HG02852 (cell line): Measurements from ENCODE around the gene CYP11A1.

Experiments used
- ATAC-seq: cut with Tn5 transposase; IDR thresholded peaks from one replicate; pipeline ENCODE4 v1.9.1; 2021; ENCODE audit warnings: mild to moderate bottlenecking, moderate library complexity; ENCODE audit not compliant: unreplicated experiment

The CYP11A1 gene

DNA sequence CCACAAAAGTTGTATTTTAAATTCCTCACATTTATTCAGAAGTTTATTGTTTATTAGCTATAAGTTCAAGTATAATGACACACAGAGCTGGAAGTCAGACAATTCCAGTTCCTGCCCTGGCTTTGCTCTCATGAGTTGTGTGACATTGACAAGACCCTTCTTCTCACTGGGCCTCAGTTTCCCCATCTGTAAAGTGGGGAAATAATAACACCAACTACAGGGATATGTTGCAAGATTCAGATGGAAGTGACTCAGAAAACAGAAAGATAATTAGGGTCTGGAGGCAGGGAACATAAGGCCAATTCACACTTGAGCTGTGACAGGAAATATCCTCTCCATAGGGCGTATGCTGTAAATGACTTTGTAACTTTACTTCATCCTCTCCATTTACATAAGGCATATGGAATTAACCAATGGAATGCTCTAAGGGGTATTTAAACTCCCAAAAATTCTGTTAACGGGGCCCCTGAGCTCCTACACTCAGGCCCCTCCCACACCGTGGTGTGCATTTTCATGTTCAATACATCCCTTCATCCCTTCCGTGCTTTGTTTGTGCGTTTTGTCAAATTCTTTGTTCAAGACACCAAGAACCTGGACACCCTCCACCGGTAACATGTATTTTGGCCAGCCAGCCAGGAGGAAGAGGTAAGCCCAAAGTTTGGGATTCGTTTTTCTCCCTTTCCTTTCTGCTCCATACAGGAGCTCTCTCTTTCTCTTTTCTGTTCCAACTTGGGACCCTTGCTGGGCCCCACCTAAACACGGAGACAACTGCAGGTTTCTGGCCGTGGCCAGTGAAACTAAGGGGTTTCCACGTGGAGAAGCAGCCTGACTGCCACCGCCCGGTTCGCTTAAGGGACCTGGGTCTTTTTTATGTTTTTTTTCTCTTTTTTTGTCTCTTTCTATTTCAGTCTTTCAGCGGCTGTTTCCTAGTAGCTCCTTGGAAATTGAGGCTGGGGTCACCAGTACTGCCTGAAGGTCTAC is 16.9 kb downstream of the CYP11A1 start:
- no peak for ATAC-seq

GRCh38 chr15:74349241-74349778 is 18.1 kb downstream of the CYP11A1 start:
- no peak for ATAC-seq

DNA sequence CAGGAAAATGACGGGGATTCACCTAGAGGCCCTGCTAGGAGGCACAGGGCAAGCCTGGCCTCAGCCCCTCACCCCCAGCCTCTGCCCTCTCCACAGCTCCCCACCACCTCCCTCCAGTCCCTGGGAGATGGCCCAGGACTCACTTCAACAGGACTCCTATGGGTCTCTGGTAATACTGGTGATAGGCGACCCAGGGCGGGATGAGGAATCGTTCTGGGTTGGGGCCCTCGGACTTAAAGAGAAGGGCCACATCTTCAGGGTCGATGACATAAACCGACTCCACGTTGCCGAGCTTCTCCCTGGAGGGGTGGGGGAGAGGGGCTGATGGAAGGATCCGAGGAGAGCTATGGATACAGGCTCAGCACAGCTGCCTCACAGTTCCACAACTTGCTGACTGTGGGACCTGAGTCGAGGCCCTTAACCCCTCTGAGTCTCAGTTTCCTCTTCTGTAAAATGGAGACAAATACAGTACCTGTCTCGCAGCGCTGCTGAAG is 19.6 kb downstream of the CYP11A1 start:
- no peak for ATAC-seq

DNA sequence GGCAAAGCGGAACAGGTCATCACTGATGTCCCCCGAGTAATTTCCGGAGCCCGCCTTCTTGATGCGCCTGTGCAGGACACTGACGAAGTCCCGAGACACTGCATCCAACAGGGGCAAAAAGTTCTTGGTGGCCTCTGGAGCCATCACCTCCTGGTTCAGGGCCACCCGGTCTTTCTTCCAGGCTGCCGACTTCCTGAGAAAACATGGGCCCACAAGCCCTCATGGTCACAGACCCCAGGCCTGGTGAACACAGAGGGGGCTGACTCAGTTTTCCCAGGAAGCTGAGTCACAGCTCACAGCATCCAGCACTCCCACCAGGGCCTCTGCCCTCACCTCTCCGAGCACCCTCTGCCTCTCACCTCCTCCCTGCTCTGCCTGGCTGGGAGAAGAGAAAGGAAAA is 22.4 kb downstream of the CYP11A1 start:
- ATAC-seq = no peak

DNA sequence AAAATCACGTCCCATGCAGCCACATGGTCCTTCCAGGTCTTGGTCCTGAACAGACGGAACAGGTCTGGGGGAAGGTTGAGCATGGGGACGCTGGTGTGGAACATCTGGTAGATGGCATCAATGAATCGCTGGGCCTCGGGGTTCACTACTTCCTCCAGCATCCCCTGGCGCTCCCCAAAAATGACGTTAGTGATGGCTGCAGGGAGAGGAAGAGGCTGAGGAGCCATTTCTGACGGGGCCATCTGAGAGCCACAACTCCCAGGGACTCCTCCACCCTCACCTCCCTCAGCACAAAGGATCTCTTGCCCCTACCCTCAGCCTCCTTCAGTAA is 23.7 kb downstream of the CYP11A1 start:
- no peak for ATAC-seq

- ATAC-seq = no peak
Observed at GRCh38 chr15:74343127-74343796, 24.2 kb downstream of the CYP11A1 start.

DNA sequence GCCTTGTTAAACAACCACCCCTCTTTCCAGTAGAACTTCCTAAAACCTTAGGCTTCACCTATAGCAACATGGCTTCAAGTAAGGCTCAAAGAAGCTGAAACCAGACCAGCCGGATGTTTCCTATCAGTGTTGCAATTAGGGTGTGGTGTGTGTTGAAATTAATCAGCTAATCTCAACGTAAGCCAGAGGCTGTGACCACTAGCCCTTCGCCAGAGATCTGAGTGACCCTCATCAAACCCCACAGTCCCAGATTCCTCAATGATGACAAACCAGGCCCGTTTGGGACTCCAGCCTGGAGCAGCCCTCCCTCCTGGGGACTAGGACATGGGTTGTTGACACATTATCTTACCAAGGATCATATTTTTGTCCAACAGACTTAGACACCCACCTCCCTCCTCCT is 27.3 kb downstream of the CYP11A1 start:
- ATAC-seq = no peak

- ATAC-seq = no peak
Observed at GRCh38 chr15:74339371-74339770, 28.1 kb downstream of the CYP11A1 start.

- ATAC-seq = no peak
Observed at GRCh38 chr15:74338676-74339075, 28.8 kb downstream of the CYP11A1 start.

DNA sequence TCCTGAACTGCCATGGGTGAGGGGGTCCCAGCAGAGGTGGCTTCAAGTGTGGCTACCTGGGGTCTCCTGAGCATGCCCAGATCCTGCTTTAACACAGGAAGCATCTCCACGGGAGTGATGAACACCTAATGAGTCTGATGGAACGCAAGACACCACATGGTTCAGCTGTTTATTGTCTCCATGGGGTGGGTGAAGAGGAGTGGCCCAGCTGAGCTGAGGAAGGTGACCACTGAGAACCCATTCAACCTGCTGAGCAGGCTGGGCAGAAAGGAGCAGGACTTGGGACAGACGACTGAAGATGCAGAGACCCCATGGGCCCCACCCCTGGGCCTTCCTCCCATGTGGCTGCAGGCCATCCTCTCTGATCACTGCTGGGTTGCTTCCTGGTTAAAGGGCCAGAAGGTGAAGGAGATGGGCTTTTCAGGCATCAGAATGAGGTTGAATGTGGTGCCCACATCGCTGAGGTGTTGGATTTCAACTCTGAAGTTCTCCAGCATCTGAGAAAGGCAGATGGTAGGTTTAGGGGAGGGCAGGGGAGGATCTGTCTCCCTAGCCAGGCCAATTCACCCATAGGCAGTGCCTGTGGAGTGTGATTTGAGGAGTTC is 29.7 kb downstream of the CYP11A1 start:
- ATAC-seq = no peak

DNA sequence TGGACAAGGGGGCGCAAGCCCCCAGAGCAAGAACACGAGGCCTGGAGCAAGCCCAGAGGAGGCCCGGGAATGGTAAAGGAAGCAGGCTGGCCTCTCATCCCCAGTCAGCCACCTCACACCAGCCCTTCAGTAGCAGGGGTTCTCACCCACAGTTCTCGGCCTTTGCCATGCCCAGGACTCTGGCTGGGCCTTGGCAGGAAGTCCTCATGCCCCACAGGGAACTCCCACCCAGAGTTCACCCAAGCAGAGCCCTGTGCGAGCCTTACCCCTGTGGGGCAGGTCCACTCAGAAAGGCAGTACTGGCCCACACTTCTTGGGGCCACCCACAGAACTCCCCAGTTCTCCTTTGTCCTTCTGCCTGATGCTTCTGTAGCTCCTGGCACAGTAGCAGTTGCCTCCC is 30.3 kb downstream of the CYP11A1 start:
- ATAC-seq = no peak

- ATAC-seq = no peak
Observed at GRCh38 chr15:74336061-74337005, 31.1 kb downstream of the CYP11A1 start.

DNA sequence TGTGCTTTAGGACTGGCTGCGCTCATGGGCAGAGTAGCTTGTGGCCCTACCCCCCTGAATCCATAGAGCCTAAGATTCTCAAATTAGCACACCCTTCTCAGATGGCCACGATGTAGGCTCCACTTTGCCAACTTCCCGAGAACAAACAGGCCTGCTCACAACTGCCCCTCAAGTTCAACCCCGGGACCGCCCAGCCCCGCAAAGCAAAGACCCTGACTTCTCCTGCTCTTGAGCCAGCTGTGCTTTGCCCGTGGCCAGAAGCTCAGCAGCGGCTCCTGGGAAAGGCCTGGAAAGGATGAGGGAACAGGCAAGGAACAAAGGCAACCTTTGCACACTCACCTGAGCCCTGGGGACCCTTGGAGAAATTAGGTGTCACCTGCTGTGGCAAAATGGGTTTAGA is 32.0 kb downstream of the CYP11A1 start:
- ATAC-seq = no peak

- no peak for ATAC-seq
Observed at GRCh38 chr15:74334127-74334526, 33.3 kb downstream of the CYP11A1 start.

DNA sequence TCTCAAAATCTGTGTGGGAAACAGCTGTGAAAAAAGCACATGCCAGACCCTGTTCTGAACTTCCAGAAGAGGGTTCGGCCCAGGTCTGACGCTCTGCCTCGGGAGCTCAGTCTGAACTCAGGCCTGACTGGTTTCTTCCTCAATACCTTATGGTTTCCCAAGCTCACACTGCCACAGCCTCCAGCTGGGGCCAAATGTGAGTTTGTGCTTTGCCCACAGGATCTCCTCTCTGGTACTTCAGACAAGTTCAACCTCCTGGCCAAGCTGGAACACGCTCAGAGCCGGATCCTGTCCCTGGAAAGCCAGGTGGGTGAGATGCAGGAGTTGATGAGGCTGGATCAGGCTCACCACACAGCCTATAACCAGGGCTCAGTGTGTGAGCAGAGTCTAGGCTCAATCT is 33.8 kb downstream of the CYP11A1 start:
- ATAC-seq = no peak

GRCh38 chr15:74333093-74333492 is 34.4 kb downstream of the CYP11A1 start:
- no peak for ATAC-seq

- ATAC-seq = no peak
Observed at GRCh38 chr15:74332611-74333010, 34.8 kb downstream of the CYP11A1 start.

- ATAC-seq = no peak
Observed at GRCh38 chr15:74332011-74332410, 35.4 kb downstream of the CYP11A1 start.

- ATAC-seq = no peak
Observed at GRCh38 chr15:74330861-74331408, 36.5 kb downstream of the CYP11A1 start.
